ENCODE results near the gene NFIA. TPM values are rescaled to one million over a fixed set of nuclear protein-coding genes. Genes with fewer than 3 reads are reported as not detected.

NFIA gene
- polyA plus RNA-seq, 4 donors, result 12.0 to 62.2 (median 21.4) TPM

GRCh38 chr1:61174060-61174795 lies 91.9 kb downstream of the NFIA start:
- no peak for DNase-seq (ENCODE audit: low read depth in 4 of 4, low spot score in 3 of 4)

GRCh38 chr1:61175976-61176375 lies 93.6 kb downstream of the NFIA start:
- DNase-seq (ENCODE audit: low read depth in 4 of 4, low spot score in 3 of 4), result no peak

DNA sequence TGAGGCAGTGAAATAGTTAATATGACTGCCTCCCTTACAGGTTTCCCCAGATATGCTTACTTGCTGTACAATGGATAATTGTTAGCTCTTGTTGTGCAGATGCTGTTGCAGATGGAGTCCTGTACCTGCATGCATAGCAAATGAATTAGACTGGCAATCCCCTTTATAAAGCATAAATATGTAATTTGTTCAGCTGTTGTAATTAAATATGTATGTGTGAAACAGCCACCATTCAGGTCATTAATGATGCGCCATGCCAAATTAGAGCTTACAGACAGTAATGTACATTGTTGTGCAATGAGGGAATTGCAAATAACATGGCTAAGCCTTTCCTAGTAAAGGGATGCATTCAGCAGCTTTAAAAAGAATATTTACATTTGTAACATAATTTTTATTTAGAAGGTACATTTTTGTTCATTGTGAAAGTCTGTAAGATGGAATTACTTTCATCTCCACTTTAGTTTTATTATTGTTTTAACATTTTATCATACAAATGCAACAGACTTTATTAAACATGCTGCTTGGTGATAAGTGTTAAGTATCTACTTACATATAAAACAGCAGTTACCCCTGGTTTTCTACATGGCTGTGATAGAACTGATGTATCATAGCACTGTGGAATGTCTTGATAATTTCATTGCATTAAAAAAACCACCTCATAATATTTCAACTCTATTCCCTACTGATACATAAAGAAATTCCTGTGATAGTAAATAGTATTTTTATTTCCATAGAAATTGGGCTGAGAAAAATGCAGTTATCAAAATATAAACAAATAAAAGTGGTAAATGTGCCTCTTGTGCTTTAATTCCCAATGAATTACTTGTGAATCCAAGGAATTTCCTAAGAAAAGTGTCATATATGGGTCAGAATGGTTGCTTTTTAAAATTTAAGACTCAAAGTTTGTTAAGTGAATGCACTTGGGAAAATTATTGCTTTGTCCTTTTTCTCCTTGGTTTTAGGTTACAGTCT lies 99.0 kb downstream of the NFIA start:
- DNase-seq (ENCODE audit: low read depth in 4 of 4, low spot score in 3 of 4), result no peak

- DNase-seq (ENCODE audit: low read depth in 4 of 4, low spot score in 3 of 4), result no peak
Observed at GRCh38 chr1:61182049-61182448, 99.7 kb downstream of the NFIA start.

DNA sequence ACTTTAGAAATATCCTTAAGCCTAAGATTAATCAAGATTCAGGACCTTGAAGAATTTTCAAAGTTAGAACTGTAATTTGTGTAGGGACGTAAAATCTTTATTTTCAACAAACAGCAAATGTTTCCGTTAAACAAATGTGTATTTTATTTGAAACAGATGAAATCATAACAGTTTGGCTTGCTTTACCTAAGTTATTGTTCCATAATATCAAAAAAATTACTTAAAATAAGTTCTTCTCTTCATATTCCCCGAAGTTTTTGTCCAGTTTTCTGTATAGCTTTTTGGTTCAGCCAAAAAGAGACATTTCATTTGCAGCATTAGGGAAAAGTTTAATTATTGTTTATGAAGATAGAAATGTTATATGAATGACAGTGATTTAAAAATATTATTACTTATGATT lies 100.1 kb downstream of the NFIA start:
- no peak for DNase-seq (ENCODE audit: low read depth in 4 of 4, low spot score in 3 of 4)

- DNase-seq (ENCODE audit: low read depth in 4 of 4, low spot score in 3 of 4), result peak; percentile 42 to 54 (median 50)
Observed at GRCh38 chr1:61183471-61184039, 101.2 kb downstream of the NFIA start.

GRCh38 chr1:61184040-61184713 lies 101.8 kb downstream of the NFIA start:
- DNase-seq (ENCODE audit: low read depth in 4 of 4, low spot score in 3 of 4), result peak; percentile 68 to 78 (median 74)

DNA sequence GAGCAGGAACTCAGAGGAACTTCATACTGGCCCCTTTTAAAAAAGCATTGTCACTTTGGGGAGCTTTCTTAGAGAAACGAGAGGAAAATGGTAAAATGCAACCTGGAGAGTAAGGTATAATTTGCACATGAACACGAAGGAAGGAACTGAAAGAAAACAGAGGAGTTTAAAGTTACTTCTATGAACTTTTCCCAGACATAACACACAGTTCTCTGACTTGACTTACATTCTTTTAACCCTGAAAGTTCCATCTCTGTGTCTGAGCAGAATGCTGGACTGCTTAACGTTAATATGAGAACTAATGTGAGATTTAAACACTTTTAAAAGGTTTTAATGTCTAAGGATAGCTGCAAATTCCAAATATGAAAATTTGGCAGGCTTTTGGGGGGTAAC lies 102.3 kb downstream of the NFIA start:
- no peak for DNase-seq (ENCODE audit: low read depth in 4 of 4, low spot score in 3 of 4)

DNA sequence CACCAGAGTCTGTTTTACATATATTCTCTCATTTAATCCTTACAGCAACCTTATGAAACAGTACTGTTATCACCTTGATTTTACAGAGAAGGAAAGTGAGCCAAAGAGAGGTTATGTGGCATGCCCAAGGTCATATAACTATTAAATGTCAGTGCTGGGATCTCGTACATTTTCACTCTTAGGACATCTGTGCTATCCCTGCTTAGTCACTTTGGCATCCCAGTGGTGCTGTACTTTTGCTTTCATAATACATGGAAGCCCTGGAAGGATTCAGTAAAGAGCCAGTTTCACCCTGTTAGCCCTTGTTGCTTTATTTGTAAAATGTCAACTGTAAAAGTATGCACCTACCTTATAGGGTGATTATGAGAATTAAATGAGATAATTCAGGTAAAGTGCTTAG lies 104.4 kb downstream of the NFIA start:
- DNase-seq (ENCODE audit: low read depth in 4 of 4, low spot score in 3 of 4), result no peak

DNA sequence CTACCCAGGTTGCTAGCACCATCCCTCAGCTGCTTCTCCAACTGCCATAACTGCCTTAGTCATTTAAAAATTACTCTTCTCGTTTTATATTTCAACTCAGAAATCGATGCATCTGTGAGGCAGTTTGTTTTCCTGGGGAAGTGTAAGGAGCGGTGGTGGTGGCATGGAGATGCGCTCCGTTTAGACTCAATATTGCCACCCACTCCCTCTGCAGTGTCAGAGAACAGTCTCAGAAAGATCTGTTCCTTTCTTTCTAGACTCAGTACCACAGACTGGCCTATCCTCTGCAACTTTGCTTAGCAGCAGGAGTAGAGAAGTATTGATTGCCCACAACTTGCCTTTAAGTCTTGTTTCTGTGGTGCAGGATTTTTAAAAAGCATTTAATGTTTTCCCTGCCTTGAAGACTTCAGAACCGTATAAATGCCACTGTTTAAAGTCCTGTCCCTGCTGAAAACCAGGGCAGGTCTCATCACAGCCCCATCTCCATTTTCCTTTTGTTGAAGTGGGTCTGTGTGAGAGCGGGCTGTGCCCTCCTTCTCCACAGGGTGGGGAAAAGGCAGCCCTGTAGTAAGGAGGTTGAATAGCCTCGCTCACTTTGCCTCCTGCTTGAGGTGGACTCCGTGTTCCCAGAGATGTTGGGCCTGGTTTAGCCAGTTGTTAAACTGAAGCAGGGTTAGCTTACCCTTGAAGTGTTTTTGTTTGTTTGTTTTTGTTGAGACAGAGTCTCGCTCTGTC lies 105.2 kb downstream of the NFIA start:
- DNase-seq (ENCODE audit: low read depth in 4 of 4, low spot score in 3 of 4), result no peak

DNA sequence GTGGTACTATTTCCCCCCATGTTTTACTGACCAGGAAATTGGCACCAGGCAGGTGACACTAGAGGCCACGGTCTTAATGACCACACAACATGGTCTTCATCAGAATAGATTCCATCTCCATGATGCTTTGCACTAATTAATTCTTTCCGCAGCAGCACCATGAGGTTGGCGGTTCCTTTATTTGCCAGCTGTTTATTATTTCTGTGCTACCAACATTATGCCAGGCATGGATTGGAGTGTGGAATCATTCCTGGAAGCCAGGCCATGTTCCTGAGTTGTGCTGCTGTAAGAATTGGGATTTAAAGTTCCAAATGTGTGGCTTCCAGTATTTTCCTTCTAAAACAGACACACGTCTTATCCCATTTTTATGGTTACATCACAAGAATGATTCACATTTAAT lies 107.8 kb downstream of the NFIA start:
- DNase-seq (ENCODE audit: low read depth in 4 of 4, low spot score in 3 of 4), result no peak

DNA sequence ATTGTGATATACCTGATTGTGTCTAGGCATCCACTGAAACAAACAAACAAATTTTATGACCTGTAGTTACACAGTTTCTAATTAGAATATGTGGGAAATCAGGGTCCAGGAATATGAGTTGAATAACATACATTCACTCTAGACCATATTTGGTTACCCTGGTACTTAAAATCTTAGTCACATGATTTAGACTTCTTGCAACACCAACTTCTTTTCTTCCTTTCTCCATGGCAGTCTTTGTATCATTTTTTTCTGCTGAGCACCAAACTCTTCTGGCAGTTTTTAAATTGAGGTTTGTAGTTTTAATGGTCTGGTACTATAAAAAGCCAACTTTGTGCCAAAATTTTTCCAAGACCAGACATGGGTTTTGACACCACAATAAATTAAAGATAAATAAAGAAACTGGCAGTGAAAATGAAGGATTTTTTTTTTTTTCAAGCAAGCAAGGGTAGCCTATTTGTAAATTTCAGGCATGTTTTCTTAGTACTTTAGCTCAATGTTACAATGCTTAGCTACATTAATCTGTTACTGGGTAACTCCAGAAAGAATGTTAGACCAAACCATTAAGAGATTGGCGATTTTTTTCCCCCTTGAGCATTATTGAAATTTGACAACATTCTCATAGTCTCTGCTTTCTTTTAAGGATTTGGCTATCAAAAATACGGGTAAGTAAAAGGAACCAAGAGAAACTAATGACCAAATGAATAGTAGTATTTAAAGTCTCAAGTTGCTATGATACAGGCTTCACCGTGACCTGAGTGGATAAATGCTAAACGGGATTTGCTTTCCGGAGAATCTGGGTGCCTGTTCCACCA lies 108.5 kb downstream of the NFIA start:
- no peak for DNase-seq (ENCODE audit: low read depth in 4 of 4, low spot score in 3 of 4)

GRCh38 chr1:61191433-61191720 lies 109.0 kb downstream of the NFIA start:
- no peak for DNase-seq (ENCODE audit: low read depth in 4 of 4, low spot score in 3 of 4)

DNA sequence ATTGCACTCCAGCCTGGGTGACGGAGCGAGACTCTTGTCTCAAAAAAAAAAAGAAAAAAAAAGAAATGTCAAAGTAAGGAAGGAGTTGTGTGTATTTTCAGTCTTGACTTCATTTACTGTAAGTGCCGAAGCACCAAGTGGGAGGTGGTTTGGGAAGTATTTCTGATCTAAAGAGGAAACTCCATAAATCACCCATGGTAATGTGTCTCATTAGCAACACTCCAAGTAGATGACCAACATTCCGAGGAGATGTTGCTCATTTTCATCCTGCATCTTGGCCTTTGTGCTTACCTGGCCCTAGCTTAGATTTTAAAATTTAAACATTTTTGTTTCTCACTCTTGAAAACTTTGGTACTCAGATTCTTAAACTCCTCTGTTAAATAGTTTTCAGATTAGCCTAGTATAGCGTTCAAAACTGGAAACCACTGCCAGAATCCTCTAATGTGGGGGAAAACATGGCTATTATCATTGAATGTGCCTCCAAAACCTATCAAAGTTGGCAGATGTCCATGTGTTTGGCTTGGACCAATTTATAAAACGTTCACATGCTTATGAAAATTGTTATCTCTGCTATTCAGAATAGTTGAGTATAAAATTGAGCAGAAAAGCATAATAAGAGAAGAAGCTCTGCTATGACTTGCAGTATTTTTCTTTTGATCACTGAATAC lies 110.4 kb downstream of the NFIA start:
- DNase-seq (ENCODE audit: low read depth in 4 of 4, low spot score in 3 of 4), result no peak

GRCh38 chr1:61193808-61194207 lies 111.4 kb downstream of the NFIA start:
- no peak for DNase-seq (ENCODE audit: low read depth in 4 of 4, low spot score in 3 of 4)

DNA sequence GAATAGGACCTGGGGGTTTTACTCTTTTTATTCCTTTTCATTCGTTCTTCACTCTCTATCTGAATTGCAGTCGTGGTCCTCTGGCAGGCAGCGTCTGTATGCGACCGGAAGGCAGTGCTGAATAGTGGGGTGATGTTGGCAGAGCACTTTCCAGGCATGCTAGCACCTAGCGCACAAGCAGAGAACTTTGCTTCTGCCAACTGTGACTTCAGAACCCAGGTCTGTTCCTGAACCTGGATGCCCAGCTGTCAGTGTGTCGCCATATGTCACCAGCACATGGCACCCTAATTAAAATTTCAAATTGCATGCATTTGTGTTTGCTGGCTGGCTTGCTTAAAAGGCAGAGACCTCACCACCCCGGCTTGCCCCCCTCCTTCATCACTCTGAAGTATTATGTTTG lies 116.2 kb downstream of the NFIA start:
- DNase-seq (ENCODE audit: low read depth in 4 of 4, low spot score in 3 of 4), result no peak

GRCh38 chr1:61201035-61201434 lies 118.7 kb downstream of the NFIA start:
- no peak for DNase-seq (ENCODE audit: low read depth in 4 of 4, low spot score in 3 of 4)

DNA sequence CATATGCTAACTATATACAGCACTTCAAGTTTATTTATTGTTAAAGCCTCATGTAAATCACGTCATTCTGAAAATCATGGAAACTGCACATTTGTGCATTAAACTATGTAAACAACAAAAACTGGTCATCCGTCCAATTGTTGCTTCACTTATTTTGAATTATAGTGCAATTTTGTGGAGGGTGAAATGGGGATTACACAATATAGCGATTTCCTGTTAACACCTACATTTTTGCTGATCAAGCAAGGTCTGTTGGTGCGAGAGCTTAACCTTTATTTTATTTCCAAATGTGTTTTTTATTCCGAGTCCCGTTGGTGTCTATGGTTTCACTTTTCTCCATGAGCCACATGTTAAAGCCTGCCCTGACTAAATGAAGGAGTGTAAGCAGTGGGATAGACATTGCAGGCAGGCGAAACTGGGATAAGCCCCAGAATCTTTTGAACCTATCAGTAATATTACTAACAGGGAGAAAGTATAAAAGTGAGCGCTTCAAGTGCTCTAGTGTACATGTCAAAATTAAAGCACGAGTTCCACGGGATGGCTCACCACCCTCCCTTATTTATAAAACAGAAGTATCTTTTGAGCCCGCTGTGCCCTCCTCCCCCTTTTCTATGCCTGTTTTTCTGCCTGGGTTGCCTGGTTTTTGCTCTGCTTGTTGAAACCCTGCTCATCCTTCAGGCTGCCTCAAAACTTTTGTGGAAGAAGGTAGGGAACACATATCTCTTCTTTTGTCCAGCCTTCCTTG lies 120.7 kb downstream of the NFIA start:
- DNase-seq (ENCODE audit: low read depth in 4 of 4, low spot score in 3 of 4), result no peak
